ENCODE results near the gene THOC2. TPM values are rescaled to one million over a fixed set of nuclear protein-coding genes. Genes with fewer than 3 reads are reported as not detected.
A peak's percentile ranks its signal among the peaks of the same experiment; 100 is the strongest.
"Not testable (repeated sequence)": the region's sequence is repeated elsewhere in the genome, so short reads cannot be mapped to it uniquely, and the experiment has no call there.

The THOC2 gene
- total RNA-seq, 2 experiments from 2014 or later = 81.8 to 86.5 TPM

- Mint-ChIP-seq H3K9me3 (no peaks in the 10 kb centered on the region), H3K27ac (no peak overlapping the region), H3K4me1 (no peaks in the 10 kb centered on the region), H3K27me3 (no peaks in the 10 kb centered on the region), H3K4me3 (no peak overlapping the region), H3K36me3 (ENCODE audit: low read depth) (peaks cover 20% of the 10 kb centered on the region)
- DNase-seq = no peak
- POLR2A ChIA-PET = no interaction called here
- CTCF ChIA-PET = no interaction called here
Measured at GRCh38 chrX:123688524-123688923, 44.3 kb downstream of the THOC2 start.

GRCh38 chrX:123685232-123685631 is 47.6 kb downstream of the THOC2 start:
- DNase-seq = no peak
- POLR2A ChIA-PET = no interaction called here
- no peaks in the 10 kb centered on the region for H3K9me3 Mint-ChIP-seq
- no peaks in the 10 kb centered on the region for H3K27me3 Mint-ChIP-seq
- H3K4me1 Mint-ChIP-seq = no peaks in the 10 kb centered on the region
- H3K27ac Mint-ChIP-seq = peak overlapping the region; percentile 3
- peaks cover 45% of the 10 kb centered on the region for H3K36me3 Mint-ChIP-seq (ENCODE audit: low read depth)
- CTCF ChIA-PET = interaction anchor here (0.5 kb wide), 1 partner anchor 28 kb away, joined by 3 read pairs; no protein-coding TSS in a partner anchor
- H3K4me3 Mint-ChIP-seq = no peak overlapping the region

GRCh38 chrX:123682186-123682585 is 50.7 kb downstream of the THOC2 start:
- no peaks in the 10 kb centered on the region for H3K4me1 Mint-ChIP-seq
- H3K27me3 Mint-ChIP-seq = no peaks in the 10 kb centered on the region
- CTCF ChIA-PET = no interaction called here
- peaks cover 57% of the 10 kb centered on the region for H3K36me3 Mint-ChIP-seq (ENCODE audit: low read depth)
- H3K4me3 Mint-ChIP-seq = no peak overlapping the region
- no peaks in the 10 kb centered on the region for H3K9me3 Mint-ChIP-seq
- DNase-seq = no peak
- POLR2A ChIA-PET = no interaction called here
- no peak overlapping the region for H3K27ac Mint-ChIP-seq

GRCh38 chrX:123679733-123680460 is 53.0 kb downstream of the THOC2 start:
- DNase-seq, H3K27ac Mint-ChIP-seq, H3K9me3 Mint-ChIP-seq, H3K27me3 Mint-ChIP-seq, CTCF ChIA-PET, H3K4me3 Mint-ChIP-seq, H3K4me1 Mint-ChIP-seq, POLR2A ChIA-PET: not testable (repeated sequence)
- peaks cover 61% of the 10 kb centered on the region for H3K36me3 Mint-ChIP-seq (ENCODE audit: low read depth)

- CTCF ChIA-PET = no interaction called here
- peaks cover 39% of the 10 kb centered on the region for H3K36me3 Mint-ChIP-seq (ENCODE audit: low read depth)
- H3K27me3 Mint-ChIP-seq = no peaks in the 10 kb centered on the region
- POLR2A ChIA-PET = no interaction called here
- no peaks in the 10 kb centered on the region for H3K9me3 Mint-ChIP-seq
- H3K4me3 Mint-ChIP-seq = no peak overlapping the region
- no peaks in the 10 kb centered on the region for H3K4me1 Mint-ChIP-seq
- H3K27ac Mint-ChIP-seq = no peak overlapping the region
- no peak for DNase-seq
Measured at GRCh38 chrX:123675154-123675553, 57.7 kb downstream of the THOC2 start.

GRCh38 chrX:123673813-123674212 is 59.0 kb downstream of the THOC2 start:
- CTCF ChIA-PET = no interaction called here
- Mint-ChIP-seq H3K27me3 (no peaks in the 10 kb centered on the region), H3K4me1 (no peaks in the 10 kb centered on the region), H3K36me3 (ENCODE audit: low read depth) (peaks cover 37% of the 10 kb centered on the region), H3K4me3 (no peak overlapping the region), H3K9me3 (no peaks in the 10 kb centered on the region), H3K27ac (no peak overlapping the region)
- no peak for DNase-seq
- POLR2A ChIA-PET = no interaction called here

GRCh38 chrX:123665197-123665596 is 67.7 kb downstream of the THOC2 start:
- Mint-ChIP-seq H3K27ac (no peak overlapping the region), H3K27me3 (no peaks in the 10 kb centered on the region), H3K9me3 (no peaks in the 10 kb centered on the region), H3K4me1 (no peaks in the 10 kb centered on the region), H3K36me3 (ENCODE audit: low read depth) (peaks cover 59% of the 10 kb centered on the region), H3K4me3 (no peak overlapping the region)
- DNase-seq = no peak
- ChIA-PET CTCF (no interaction called here), POLR2A (no interaction called here)

GRCh38 chrX:123664467-123665167 is 68.2 kb downstream of the THOC2 start:
- H3K36me3 Mint-ChIP-seq (ENCODE audit: low read depth) = peaks cover 55% of the 10 kb centered on the region
- CTCF ChIA-PET, H3K4me3 Mint-ChIP-seq, DNase-seq, H3K27ac Mint-ChIP-seq, POLR2A ChIA-PET, H3K4me1 Mint-ChIP-seq, H3K9me3 Mint-ChIP-seq, H3K27me3 Mint-ChIP-seq: not testable (repeated sequence)

GRCh38 chrX:123663720-123664119 is 69.1 kb downstream of the THOC2 start:
- H3K27ac Mint-ChIP-seq, DNase-seq, POLR2A ChIA-PET, H3K4me1 Mint-ChIP-seq, CTCF ChIA-PET, H3K27me3 Mint-ChIP-seq, H3K4me3 Mint-ChIP-seq, H3K9me3 Mint-ChIP-seq: not testable (repeated sequence)
- H3K36me3 Mint-ChIP-seq (ENCODE audit: low read depth) = peaks cover 54% of the 10 kb centered on the region

GRCh38 chrX:123656507-123656906 is 76.3 kb downstream of the THOC2 start:
- CTCF ChIA-PET, H3K4me3 Mint-ChIP-seq, H3K4me1 Mint-ChIP-seq, H3K27me3 Mint-ChIP-seq, H3K9me3 Mint-ChIP-seq, H3K27ac Mint-ChIP-seq, POLR2A ChIA-PET, DNase-seq: not testable (repeated sequence)
- peaks cover 38% of the 10 kb centered on the region for H3K36me3 Mint-ChIP-seq (ENCODE audit: low read depth)

- POLR2A ChIA-PET, CTCF ChIA-PET, DNase-seq, H3K27ac Mint-ChIP-seq, H3K9me3 Mint-ChIP-seq, H3K4me3 Mint-ChIP-seq, H3K27me3 Mint-ChIP-seq: not testable (repeated sequence)
- Mint-ChIP-seq H3K36me3 (ENCODE audit: low read depth) (peaks cover 32% of the 10 kb centered on the region), H3K4me1 (peaks cover 16% of the 10 kb centered on the region)
Measured at GRCh38 chrX:123648811-123649181, 84.1 kb downstream of the THOC2 start.

- H3K36me3 Mint-ChIP-seq (ENCODE audit: low read depth) = peaks cover 28% of the 10 kb centered on the region
- no peaks in the 10 kb centered on the region for H3K9me3 Mint-ChIP-seq
- CTCF ChIA-PET = no interaction called here
Measured at GRCh38 chrX:123648028-123648810, 84.6 kb downstream of the THOC2 start.

GRCh38 chrX:123647244-123647643 is 85.6 kb downstream of the THOC2 start:
- Mint-ChIP-seq H3K4me3 (no peak overlapping the region), H3K9me3 (no peaks in the 10 kb centered on the region), H3K27me3 (no peaks in the 10 kb centered on the region), H3K27ac (no peak overlapping the region), H3K36me3 (ENCODE audit: low read depth) (peaks cover 21% of the 10 kb centered on the region), H3K4me1 (peaks cover 16% of the 10 kb centered on the region)
- POLR2A ChIA-PET = no interaction called here
- CTCF ChIA-PET = no interaction called here
- no peak for DNase-seq

More at GRCh38 chrX:123648028-123648810, 84.6 kb downstream of the THOC2 start:
- H3K27me3 Mint-ChIP-seq = no peaks in the 10 kb centered on the region
- POLR2A ChIA-PET = no interaction called here
- H3K4me1 Mint-ChIP-seq = peaks cover 16% of the 10 kb centered on the region
- peak; percentile 7 for DNase-seq
- H3K27ac Mint-ChIP-seq = no peak overlapping the region
- H3K4me3 Mint-ChIP-seq = no peak overlapping the region
